SK-N-SH treated with all-trans-retinoic acid at 6 μM for 48 hours (cell line): Measurements from ENCODE around the gene RBM44.
"Not testable (repeated sequence)": the region's sequence is repeated elsewhere in the genome, so short reads cannot be mapped to it uniquely, and the experiment has no call there.

ENCODE experiments used
- ATAC-seq: fragments of 200-7000 bp; cut with Tn5 transposase; 3 replicates; pipeline ENCODE4 v1.9.1; 2020; ENCODE audit warnings: mild to moderate bottlenecking, moderate library complexity
- ARNTL ChIP-seq: fragments of 450-650 bp; formaldehyde crosslinking; IDR thresholded peaks from 2 replicates; pipeline ENCODE4 v1.5.0; 2020; ENCODE audit warnings: low read depth, mild to moderate bottlenecking, moderate library complexity, borderline replicate concordance
- BACH2 ChIP-seq: fragments of 250-450 bp; sonication (Bioruptor Pico); IDR thresholded peaks from 2 replicates; pipeline ENCODE4 v1.9.0; 2021; ENCODE audit warnings: mild to moderate bottlenecking, borderline replicate concordance
- CREB5 ChIP-seq: fragments of 250-450 bp; sonication (Bioruptor Pico); IDR thresholded peaks from 2 replicates; pipeline ENCODE4 v1.5.1; 2020; ENCODE audit warnings: low read depth, mild to moderate bottlenecking, moderate library complexity
- CSDC2 ChIP-seq: fragments of 250-450 bp; sonication (Bioruptor Pico); IDR thresholded peaks from 2 replicates; pipeline ENCODE4 v1.5.0; 2020; ENCODE audit warnings: mild to moderate bottlenecking, moderate library complexity
- CSRNP3 ChIP-seq: fragments of 250-450 bp; sonication (Bioruptor Pico); IDR thresholded peaks from 2 replicates; pipeline ENCODE4 v1.5.1; 2021; ENCODE audit warnings: mild to moderate bottlenecking, moderate library complexity
- ESRRG ChIP-seq: fragments of 250-450 bp; sonication (Bioruptor Pico); IDR thresholded peaks from 2 replicates; pipeline ENCODE4 v1.6.1; 2021; ENCODE audit warnings: mild to moderate bottlenecking
- GLIS3 ChIP-seq: fragments of 250-450 bp; sonication (Bioruptor Pico); IDR thresholded peaks from 2 replicates; pipeline ENCODE4 v1.5.0; 2020; ENCODE audit warnings: mild to moderate bottlenecking, moderate library complexity
- ISL1 ChIP-seq: fragments of 250-450 bp; sonication (Bioruptor Pico); IDR thresholded peaks from 2 replicates; pipeline ENCODE4 v2.1.2; 2022; ENCODE audit warnings: mild to moderate bottlenecking, moderate library complexity
- OSR1 ChIP-seq: fragments of 250-450 bp; sonication (Bioruptor Pico); IDR thresholded peaks from 2 replicates; pipeline ENCODE4 v1.8.0; 2022; ENCODE audit warnings: moderate library complexity, mild to moderate bottlenecking, inconsistent platforms
- POU6F1 ChIP-seq: fragments of 250-450 bp; sonication (Bioruptor Pico); IDR thresholded peaks from 2 replicates; pipeline ENCODE4 v1.8.0; 2021; ENCODE audit warnings: low read depth, mild to moderate bottlenecking, moderate library complexity, borderline replicate concordance
- PPARA ChIP-seq: fragments of 250-450 bp; sonication (Bioruptor Pico); IDR thresholded peaks from 2 replicates; pipeline ENCODE4 v1.5.0; 2020; ENCODE audit warnings: mild to moderate bottlenecking, borderline replicate concordance
- RARB ChIP-seq: fragments of 250-450 bp; sonication (Bioruptor Pico); IDR thresholded peaks from 2 replicates; pipeline ENCODE4 v1.8.0; 2021; ENCODE audit warnings: mild to moderate bottlenecking, moderate library complexity
- SNAI2 ChIP-seq: fragments of 250-450 bp; sonication (Bioruptor Pico); IDR thresholded peaks from 2 replicates; pipeline ENCODE4 v1.5.0; 2020; ENCODE audit warnings: mild to moderate bottlenecking, moderate library complexity
- TOX ChIP-seq: fragments of 250-450 bp; sonication (Bioruptor Pico); IDR thresholded peaks from 2 replicates; pipeline ENCODE4 v1.8.0; 2021; ENCODE audit warnings: mild to moderate bottlenecking, moderate library complexity, borderline replicate concordance
- TSHZ2 ChIP-seq: fragments of 250-450 bp; sonication (Bioruptor Pico); IDR thresholded peaks from 2 replicates; pipeline ENCODE4 v1.5.0; 2020; ENCODE audit warnings: mild to moderate bottlenecking, moderate library complexity
- ZC3H10 ChIP-seq: fragments of 250-450 bp; sonication (Bioruptor Pico); IDR thresholded peaks from 2 replicates; pipeline ENCODE4 v1.5.1; 2021; ENCODE audit warnings: mild to moderate bottlenecking, moderate library complexity
- ZFP3 ChIP-seq: fragments of 250-450 bp; sonication (Bioruptor Pico); IDR thresholded peaks from 2 replicates; pipeline ENCODE4 v1.5.0; 2020; ENCODE audit warnings: mild to moderate bottlenecking, moderate library complexity
- ZFP30 ChIP-seq: fragments of 450-650 bp; formaldehyde crosslinking; IDR thresholded peaks from 2 replicates; pipeline ENCODE4 v1.5.0; 2022; ENCODE audit warnings: mild to moderate bottlenecking, moderate library complexity
- ZNF565 ChIP-seq: fragments of 450-650 bp; formaldehyde crosslinking; conservative IDR thresholded peaks from 2 replicates; pipeline ENCODE4 v1.5.0; 2020; ENCODE audit warnings: low read depth, mild to moderate bottlenecking, moderate library complexity
- ZNF8 ChIP-seq: fragments of 450-650 bp; formaldehyde crosslinking; IDR thresholded peaks from 2 replicates; pipeline ENCODE4 v1.5.0; 2020; ENCODE audit warnings: mild to moderate bottlenecking, moderate library complexity

Gene RBM44

GRCh38 chr2:237763812-237764211 is 34.8 kb upstream of the RBM44 start:
- no peak for TF ChIP-seq ZNF8
- no peak for TF ChIP-seq CSRNP3 (CRISPR knock-in tag)
- no peak for ATAC-seq

- ATAC-seq, result not testable (repeated sequence)
Observed at GRCh38 chr2:237765122-237765521, 33.5 kb upstream of the RBM44 start.

GRCh38 chr2:237765875-237766274 is 32.7 kb upstream of the RBM44 start:
- no peak for ATAC-seq
- no peak for TF ChIP-seq ZFP3
- no peak for TF ChIP-seq ZNF8

- TF ChIP-seq ZNF565 (CRISPR knock-in tag) (no peak), BACH2 (CRISPR knock-in tag) (no peak), ESRRG (CRISPR knock-in tag) (no peak), PPARA (CRISPR knock-in tag) (no peak), ZFP30 (no peak), CSDC2 (CRISPR knock-in tag) (no peak), CSRNP3 (CRISPR knock-in tag) (no peak), OSR1 (no peak), ISL1 (CRISPR knock-in tag) (no peak)
- ATAC-seq, result peak; percentile 18; the same call in 1 of the 3 replicates
Observed at GRCh38 chr2:237766340-237766739, 32.2 kb upstream of the RBM44 start.

- no peak for TF ChIP-seq SNAI2
- no peak for TF ChIP-seq ZNF565 (CRISPR knock-in tag)
- TF ChIP-seq CSDC2 (CRISPR knock-in tag), result no peak
- no peak for TF ChIP-seq RARB (CRISPR knock-in tag)
- no peak for TF ChIP-seq TOX (CRISPR knock-in tag)
- TF ChIP-seq ZC3H10 (CRISPR knock-in tag), result no peak
- no peak for TF ChIP-seq ZNF8
- TF ChIP-seq BACH2 (CRISPR knock-in tag), result no peak
- TF ChIP-seq PPARA (CRISPR knock-in tag), result no peak
- TF ChIP-seq ESRRG (CRISPR knock-in tag), result no peak
- TF ChIP-seq TSHZ2, result no peak
- no peak for TF ChIP-seq OSR1
- no peak for TF ChIP-seq CREB5 (CRISPR knock-in tag)
Observed at GRCh38 chr2:237772513-237772912, 26.1 kb upstream of the RBM44 start.

GRCh38 chr2:237773826-237774225 is 24.8 kb upstream of the RBM44 start:
- ATAC-seq, result no peak
- TF ChIP-seq BACH2 (CRISPR knock-in tag) (no peak), ARNTL (CRISPR knock-in tag) (no peak), CREB5 (CRISPR knock-in tag) (no peak), GLIS3 (CRISPR knock-in tag) (no peak), TSHZ2 (no peak), TOX (CRISPR knock-in tag) (no peak), POU6F1 (CRISPR knock-in tag) (no peak)

More at GRCh38 chr2:237772513-237772912, 26.1 kb upstream of the RBM44 start:
- ATAC-seq, result no peak
